Mesendoderm (in vitro differentiated cells): ENCODE results near the gene ARHGAP15.

Experiments
- DNase-seq: peaks from one replicate; pipeline ENCODE4 v3.0.0; 2013
- H2AK5ac ChIP-seq: 2 replicates; pipeline ENCODE4 v1.6.1; 2013; ENCODE audit warnings: low read length, inconsistent platforms
- H2BK120ac ChIP-seq: 2 replicates; pipeline ENCODE4 v1.6.1; 2013; ENCODE audit warnings: low read depth, mild to moderate bottlenecking, low read length, moderate library complexity, mixed read lengths
- H2BK15ac ChIP-seq: replicated peaks from 2 replicates; pipeline ENCODE4 v1.6.1; 2013; ENCODE audit warnings: low read depth, mild to moderate bottlenecking, moderate library complexity
- H2BK5ac ChIP-seq: 2 replicates; pipeline ENCODE4 v1.6.1; 2013; ENCODE audit warnings: low read length, inconsistent platforms
- H3K18ac ChIP-seq: 2 replicates; pipeline ENCODE4 v1.6.1; 2013; ENCODE audit warnings: mild to moderate bottlenecking, low read length, mixed read lengths
- H3K23ac ChIP-seq: one replicate; pipeline ENCODE4 v1.6.1; 2013; ENCODE audit warnings: low read length
- H3K27ac ChIP-seq: 2 replicates; pipeline ENCODE4 v1.5.1; 2013; ENCODE audit warnings: low read depth, mild to moderate bottlenecking, inconsistent platforms, low read length, moderate library complexity
- H3K27me3 ChIP-seq: 2 replicates; pipeline ENCODE4 v1.6.1; 2013; ENCODE audit warnings: low read length, control low read depth, mild to moderate bottlenecking, inconsistent platforms; ENCODE audit not compliant: insufficient read depth, poor library complexity
- H3K36me3 ChIP-seq: 2 replicates; pipeline ENCODE4 v1.6.1; 2013; ENCODE audit warnings: low read length, inconsistent platforms; ENCODE audit not compliant: control insufficient read depth, insufficient read depth
- H3K4ac ChIP-seq: one replicate; pipeline ENCODE4 v1.6.1; 2013; ENCODE audit warnings: low read depth, mild to moderate bottlenecking, low read length, moderate library complexity
- H3K4me1 ChIP-seq: 2 replicates; pipeline ENCODE4 v1.6.1; 2013; ENCODE audit warnings: low read depth, low read length, inconsistent platforms; ENCODE audit not compliant: control insufficient read depth
- H3K4me2 ChIP-seq: 2 replicates; pipeline ENCODE4 v1.6.1; 2013; ENCODE audit warnings: low read length
- H3K4me3 ChIP-seq: 2 replicates; pipeline ENCODE4 v1.5.1; 2013; ENCODE audit warnings: mild to moderate bottlenecking, low read length
- H3K56ac ChIP-seq: one replicate; pipeline ENCODE4 v1.6.1; 2013; ENCODE audit warnings: low read length
- H3K79me1 ChIP-seq: 2 replicates; pipeline ENCODE4 v1.6.1; 2013; ENCODE audit warnings: low read length, inconsistent platforms
- H3K79me2 ChIP-seq: 2 replicates; pipeline ENCODE4 v1.6.1; 2013; ENCODE audit warnings: mild to moderate bottlenecking, low read length; ENCODE audit not compliant: control insufficient read depth, insufficient read depth
- H3K9ac ChIP-seq: 2 replicates; pipeline ENCODE4 v1.6.1; 2013; ENCODE audit warnings: low read length, inconsistent platforms
- H4K5ac ChIP-seq: one replicate; pipeline ENCODE4 v1.6.1; 2013; ENCODE audit warnings: low read length
- H4K8ac ChIP-seq: one replicate; pipeline ENCODE4 v1.6.1; 2013; ENCODE audit warnings: low read depth, mild to moderate bottlenecking, control low read depth, low read length, moderate library complexity
- WGBS: extraction: QIAGEN DNeasy Blood & Tissue Kit; methylation state at CpG from one replicate; pipeline ENCODE4 v1.1.7; 2013; ENCODE audit warnings: low lambda C conversion rate, missing lambda C conversion rate; ENCODE audit not compliant: insufficient coverage; ENCODE audit errors: extremely low coverage; 5-methylcytosine and 5-hydroxymethylcytosine counted together

ARHGAP15 gene

DNA sequence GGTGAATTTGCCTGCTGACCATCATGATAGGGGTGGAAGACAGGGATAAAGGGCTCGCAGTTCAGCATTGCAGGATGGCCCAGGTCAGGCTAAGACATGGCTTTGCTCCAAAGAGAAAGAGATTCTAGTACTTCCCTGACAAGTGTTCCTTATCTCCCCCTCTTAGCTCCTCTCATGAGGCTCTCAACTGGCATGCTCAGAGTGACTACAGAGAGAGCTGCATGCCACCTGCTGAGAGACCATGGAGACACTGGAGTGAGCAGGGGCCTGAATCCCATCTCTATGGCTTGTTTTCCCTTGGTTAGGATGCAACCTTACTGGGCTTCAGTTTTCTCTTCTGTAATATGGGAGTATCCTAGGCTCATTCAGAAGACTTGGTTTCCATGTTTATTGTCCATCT is 94.3 kb downstream of the ARHGAP15 start:
- Histone ChIP-seq H2BK5ac (no peak overlapping the region), H3K36me3 (no peaks in the 10 kb centered on the region)
- WGBS = no CpG with 5 or more reads among the region's 1 CpG

DNA sequence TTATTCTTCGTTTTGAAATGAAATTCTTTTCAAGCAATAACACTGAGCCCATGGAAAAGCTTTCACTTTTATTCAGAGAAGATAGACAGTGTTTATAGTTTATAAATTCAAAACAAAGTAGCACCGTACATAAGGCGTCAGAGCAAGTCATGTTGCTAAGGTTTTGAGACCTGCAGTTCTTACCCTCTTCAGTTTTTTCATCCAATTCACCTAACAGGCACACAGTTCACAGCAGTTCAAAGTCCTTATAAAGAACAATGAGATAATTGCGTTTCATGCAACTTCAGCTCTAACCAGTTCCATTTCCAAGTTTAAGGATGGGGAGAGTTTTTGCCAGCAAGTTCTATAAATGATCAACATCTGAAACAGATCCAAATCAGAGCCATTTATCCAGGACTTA is 96.7 kb downstream of the ARHGAP15 start:
- Histone ChIP-seq H3K79me1 (no peaks in the 10 kb centered on the region), H3K56ac (no peak overlapping the region)
- WGBS = no CpG with 5 or more reads among the region's 4 CpGs

More for the DNA sequence above, 94.3 kb downstream of the ARHGAP15 start:
- Histone ChIP-seq H3K18ac (no peak overlapping the region), H3K9ac (no peak overlapping the region), H3K4me3 (no peak overlapping the region), H4K5ac (no peak overlapping the region), H4K8ac (no peak overlapping the region), H2BK15ac (no peak overlapping the region), H3K27me3 (no peaks in the 10 kb centered on the region), H3K79me2 (no peaks in the 10 kb centered on the region), H2AK5ac (no peak overlapping the region), H3K23ac (no peak overlapping the region), H3K4ac (no peak overlapping the region), H3K27ac (no peak overlapping the region), H3K4me2 (no peak overlapping the region), H3K56ac (no peak overlapping the region), H3K79me1 (no peaks in the 10 kb centered on the region), H2BK120ac (no peak overlapping the region), H3K4me1 (no peaks in the 10 kb centered on the region)
- DNase-seq = peak; percentile 55

DNA sequence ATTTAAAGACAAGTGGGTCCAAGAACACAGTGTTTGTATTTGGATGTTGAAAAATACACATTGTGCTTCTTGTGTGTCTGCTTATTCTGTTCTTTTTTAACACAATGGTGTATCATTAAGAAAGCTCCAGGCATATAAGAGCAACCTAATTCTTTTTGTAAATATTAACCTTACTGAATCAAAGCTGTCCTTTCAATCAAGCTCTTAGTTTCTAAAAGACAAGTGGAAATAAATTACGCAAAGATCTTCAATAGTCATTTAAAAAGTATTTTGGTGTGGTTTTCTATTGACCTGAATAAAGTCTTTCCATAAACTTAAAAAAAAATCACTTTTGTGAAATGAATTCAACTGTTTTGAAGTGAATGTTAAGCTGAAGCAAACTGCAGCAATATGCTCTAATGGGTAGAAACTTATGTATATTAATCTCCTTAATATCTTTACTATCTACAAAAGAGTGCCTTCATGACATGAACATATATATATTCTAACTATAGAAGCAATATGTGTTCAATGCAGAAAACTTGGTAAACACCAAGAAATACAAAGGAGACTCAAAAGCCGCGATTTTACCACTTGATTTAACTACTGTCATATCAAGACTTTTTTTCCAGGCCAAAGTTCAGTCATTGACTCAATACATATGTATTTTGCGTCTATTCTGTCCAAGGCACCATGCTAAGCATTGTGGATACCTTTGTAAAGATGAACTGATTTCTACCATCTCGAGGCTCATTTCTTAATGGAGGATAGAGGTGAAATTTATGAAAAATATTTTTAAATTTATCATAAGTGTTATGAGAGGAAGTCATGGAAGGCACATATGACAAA is 97.7 kb downstream of the ARHGAP15 start:
- Histone ChIP-seq H3K79me2 (no peaks in the 10 kb centered on the region), H3K56ac (no peak overlapping the region), H3K9ac (no peak overlapping the region), H3K4me3 (no peak overlapping the region), H3K18ac (no peak overlapping the region), H4K8ac (no peak overlapping the region), H2BK120ac (no peak overlapping the region), H3K4ac (no peak overlapping the region), H3K4me1 (peaks cover 4% of the 10 kb centered on the region), H3K79me1 (no peaks in the 10 kb centered on the region), H3K36me3 (no peaks in the 10 kb centered on the region), H3K4me2 (no peak overlapping the region), H3K27ac (no peak overlapping the region), H3K23ac (no peak overlapping the region), H3K27me3 (no peaks in the 10 kb centered on the region), H2BK15ac (no peak overlapping the region), H4K5ac (no peak overlapping the region), H2AK5ac (no peak overlapping the region), H2BK5ac (no peak overlapping the region)
- no CpG with 5 or more reads among the region's 5 CpGs for WGBS
- no peak for DNase-seq

More for the DNA sequence above, 96.7 kb downstream of the ARHGAP15 start:
- H4K5ac ChIP-seq = no peak overlapping the region
- H3K23ac ChIP-seq = no peak overlapping the region
- peaks cover 4% of the 10 kb centered on the region for H3K4me1 ChIP-seq
- H2BK15ac ChIP-seq = no peak overlapping the region
- no peak overlapping the region for H3K27ac ChIP-seq
- H3K79me2 ChIP-seq = no peaks in the 10 kb centered on the region
- no peak overlapping the region for H3K9ac ChIP-seq
- no peaks in the 10 kb centered on the region for H3K27me3 ChIP-seq
- no peak for DNase-seq
- H3K4me3 ChIP-seq = no peak overlapping the region
- H2AK5ac ChIP-seq = no peak overlapping the region
- H3K4ac ChIP-seq = no peak overlapping the region
- no peak overlapping the region for H4K8ac ChIP-seq
- H3K4me2 ChIP-seq = no peak overlapping the region
- H3K18ac ChIP-seq = no peak overlapping the region
- no peak overlapping the region for H2BK120ac ChIP-seq
- H2BK5ac ChIP-seq = no peak overlapping the region
- no peaks in the 10 kb centered on the region for H3K36me3 ChIP-seq

DNA sequence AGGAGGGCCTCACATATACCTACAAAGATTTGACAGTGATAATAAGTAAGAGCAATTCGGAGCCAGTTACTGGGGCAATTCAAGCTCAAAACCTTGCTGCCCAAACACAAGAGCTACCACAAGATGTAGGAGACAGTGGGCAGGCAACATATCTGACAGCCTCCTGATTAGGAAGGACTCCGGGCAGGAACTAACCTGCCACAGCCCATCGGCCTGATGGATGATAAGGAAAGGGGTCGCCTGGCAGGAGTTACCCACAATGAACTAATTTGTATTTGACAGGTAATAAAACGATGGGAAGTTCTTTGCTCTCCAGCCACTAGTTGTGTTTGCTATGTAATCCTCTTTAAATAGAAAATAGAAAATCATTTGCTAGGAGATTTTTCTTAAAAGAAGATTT is 100.2 kb downstream of the ARHGAP15 start:
- no peak overlapping the region for H2AK5ac ChIP-seq
- no peaks in the 10 kb centered on the region for H3K36me3 ChIP-seq
- H3K18ac ChIP-seq = no peak overlapping the region
- H3K79me1 ChIP-seq = no peaks in the 10 kb centered on the region
- no peak overlapping the region for H4K5ac ChIP-seq
- H3K4me3 ChIP-seq = no peak overlapping the region
- no peak overlapping the region for H3K4me2 ChIP-seq
- peak; percentile 57 for DNase-seq
- H3K27me3 ChIP-seq = no peaks in the 10 kb centered on the region
- no CpG with 5 or more reads among the region's 5 CpGs for WGBS
- H3K27ac ChIP-seq = no peak overlapping the region
- H3K4me1 ChIP-seq = peaks cover 4% of the 10 kb centered on the region
- no peak overlapping the region for H3K4ac ChIP-seq
- no peak overlapping the region for H3K23ac ChIP-seq
- H3K79me2 ChIP-seq = no peaks in the 10 kb centered on the region
- no peak overlapping the region for H3K9ac ChIP-seq
- no peak overlapping the region for H2BK15ac ChIP-seq
- H4K8ac ChIP-seq = no peak overlapping the region
- H2BK5ac ChIP-seq = no peak overlapping the region
- no peak overlapping the region for H3K56ac ChIP-seq
- H2BK120ac ChIP-seq = no peak overlapping the region

DNA sequence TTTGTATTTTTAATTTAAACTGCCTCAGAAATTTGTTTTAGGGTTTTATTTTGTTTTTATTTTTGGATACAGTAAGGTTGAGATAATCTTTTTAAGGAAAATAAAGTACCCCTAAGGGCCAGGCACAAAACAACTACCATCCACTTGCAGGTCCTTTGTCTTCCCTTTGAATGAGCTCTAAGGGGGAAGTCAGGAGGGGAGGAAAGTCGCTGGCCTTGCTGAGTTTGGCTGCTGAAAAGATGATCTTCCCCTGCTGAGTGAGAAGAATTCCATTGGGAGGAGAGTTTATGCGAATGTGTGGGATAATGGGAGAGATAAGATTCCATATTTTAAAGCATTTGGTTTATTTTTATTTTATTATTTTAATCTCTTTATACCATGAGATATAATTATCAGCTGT is 100.7 kb downstream of the ARHGAP15 start:
- no CpG with 5 or more reads among the region's 2 CpGs for WGBS

More for the DNA sequence above, 100.7 kb downstream of the ARHGAP15 start:
- no peaks in the 10 kb centered on the region for H3K79me2 ChIP-seq
- no peak overlapping the region for H2BK5ac ChIP-seq
- H3K36me3 ChIP-seq = no peaks in the 10 kb centered on the region
- no peak overlapping the region for H4K8ac ChIP-seq
- H3K23ac ChIP-seq = no peak overlapping the region
- H3K27me3 ChIP-seq = no peaks in the 10 kb centered on the region
- no peak overlapping the region for H3K4me3 ChIP-seq
- no peak overlapping the region for H3K4me2 ChIP-seq
- peaks cover 4% of the 10 kb centered on the region for H3K4me1 ChIP-seq
- H3K9ac ChIP-seq = no peak overlapping the region
- no peak overlapping the region for H3K18ac ChIP-seq
- DNase-seq = peak; percentile 80
- no peak overlapping the region for H3K4ac ChIP-seq
- no peaks in the 10 kb centered on the region for H3K79me1 ChIP-seq
- H2AK5ac ChIP-seq = no peak overlapping the region
- no peak overlapping the region for H4K5ac ChIP-seq
- H2BK120ac ChIP-seq = no peak overlapping the region
- H3K56ac ChIP-seq = no peak overlapping the region
- no peak overlapping the region for H3K27ac ChIP-seq
- no peak overlapping the region for H2BK15ac ChIP-seq
